Stimulated activated CD4-positive, alpha-beta T cell treated with anti-CD3 and anti-CD28 coated beads, Interleukin-1b, Interleukin-23, amount 100 ng/mL, for 24 hours (primary cell): ENCODE results near the gene GALK1.

Source experiments
- DNase-seq, 4 experiments: peaks; one replicate each; pipeline ENCODE4 v3.0.0-alpha.2; 2020; ENCODE audit warnings: low read depth in 4 of 4, low spot score in 1 of 4

The GALK1 gene

GRCh38 chr17:75751676-75752404 is 13.2 kb downstream of the GALK1 start:
- no peak for DNase-seq

GRCh38 chr17:75750661-75751423 is 14.2 kb downstream of the GALK1 start:
- no peak for DNase-seq

- DNase-seq: peak; percentile 84 to 97 (median 90)
Measured at GRCh38 chr17:75749545-75750389, 15.2 kb downstream of the GALK1 start.

- DNase-seq: no peak
Measured at GRCh38 chr17:75748706-75749105, 16.3 kb downstream of the GALK1 start.

GRCh38 chr17:75743625-75744206 is 21.3 kb downstream of the GALK1 start:
- no peak for DNase-seq

GRCh38 chr17:75742337-75742736 is 22.7 kb downstream of the GALK1 start:
- no peak for DNase-seq

- DNase-seq: no peak
Measured at GRCh38 chr17:75740631-75741077, 24.3 kb downstream of the GALK1 start.

GRCh38 chr17:75740215-75740614 is 24.8 kb downstream of the GALK1 start:
- DNase-seq: no peak

GRCh38 chr17:75739801-75740200 is 25.2 kb downstream of the GALK1 start:
- DNase-seq: no peak

GRCh38 chr17:75739174-75739573 is 25.8 kb downstream of the GALK1 start:
- no peak for DNase-seq

- DNase-seq: no peak
Measured at GRCh38 chr17:75738218-75738802, 26.7 kb downstream of the GALK1 start.

GRCh38 chr17:75737133-75737962 is 27.6 kb downstream of the GALK1 start:
- DNase-seq: no peak

GRCh38 chr17:75736173-75736835 is 28.7 kb downstream of the GALK1 start:
- DNase-seq: no peak

GRCh38 chr17:75734674-75735294 is 30.2 kb downstream of the GALK1 start:
- DNase-seq: no peak

- no peak for DNase-seq
Measured at GRCh38 chr17:75733471-75733870, 31.5 kb downstream of the GALK1 start.

- DNase-seq: no peak
Measured at GRCh38 chr17:75731716-75732498, 33.1 kb downstream of the GALK1 start.

GRCh38 chr17:75731086-75731715 is 33.8 kb downstream of the GALK1 start:
- DNase-seq: no peak

- no peak for DNase-seq
Measured at GRCh38 chr17:75730065-75730464, 34.9 kb downstream of the GALK1 start.
